Body of pancreas (tissue), 4 donors: ENCODE results near the gene SLC35D3.

Experiments
- CTCF ChIP-seq, 7 experiments: fragments of 450-650 bp in 4 of 7; fragments of 200-600 bp in 3 of 7; sonication (generic) in 3 of 7; IDR thresholded peaks; one replicate each; pipeline ENCODE4 v1.5.1; 2016 to 2019; ENCODE audit warnings: antibody characterized with exemption in 7 of 7
- POLR2A ChIP-seq, 3 donors: fragments of 450-650 bp; IDR thresholded peaks; one replicate each; pipeline ENCODE4 v1.6.1; 2016; ENCODE audit warnings: antibody characterized with exemption in 3 of 3, mild to moderate bottlenecking in 2 of 3

GRCh38 chr6:136886091-136886490 lies 36.0 kb upstream of the SLC35D3 start:
- TF ChIP-seq POLR2A (IDR thresholded peaks at IDR 0.05) (no peak), CTCF (IDR thresholded peaks at IDR 0.05) (no peak)
